A549 (cell line): Measurements from ENCODE around the gene RND2.

ENCODE experiments used
- CHD2 ChIP-seq: fragments of 150-350 bp; IDR thresholded peaks from 2 replicates; pipeline ENCODE4 v1.6.1; 2014; ENCODE audit warnings: low read length; ENCODE audit not compliant: partially characterized antibody
- ELK1 ChIP-seq: fragments of 150-350 bp; IDR thresholded peaks from 2 replicates; pipeline ENCODE4 v1.6.1; 2014; ENCODE audit warnings: low read depth, mild to moderate bottlenecking, low read length
- RCOR1 ChIP-seq: fragments of 150-350 bp; IDR thresholded peaks from 2 replicates; pipeline ENCODE4 v1.6.1; 2014; ENCODE audit warnings: antibody characterized with exemption, low read length, low read depth
- REST ChIP-seq: fragments of 200-600 bp; sonication (generic); IDR thresholded peaks from 2 replicates; pipeline ENCODE4 v1.6.1; 2016; ENCODE audit warnings: antibody characterized with exemption, mild to moderate bottlenecking, moderate library complexity
- RFX5 ChIP-seq: fragments of 450-650 bp; IDR thresholded peaks from 2 replicates; pipeline ENCODE4 v1.7.1; 2014; ENCODE audit warnings: antibody characterized with exemption, mild to moderate bottlenecking, moderate library complexity
- ZFP36 ChIP-seq: fragments of 450-650 bp; IDR thresholded peaks from 2 replicates; pipeline ENCODE4 v1.6.1; 2014; ENCODE audit warnings: borderline replicate concordance; ENCODE audit not compliant: partially characterized antibody

DNA sequence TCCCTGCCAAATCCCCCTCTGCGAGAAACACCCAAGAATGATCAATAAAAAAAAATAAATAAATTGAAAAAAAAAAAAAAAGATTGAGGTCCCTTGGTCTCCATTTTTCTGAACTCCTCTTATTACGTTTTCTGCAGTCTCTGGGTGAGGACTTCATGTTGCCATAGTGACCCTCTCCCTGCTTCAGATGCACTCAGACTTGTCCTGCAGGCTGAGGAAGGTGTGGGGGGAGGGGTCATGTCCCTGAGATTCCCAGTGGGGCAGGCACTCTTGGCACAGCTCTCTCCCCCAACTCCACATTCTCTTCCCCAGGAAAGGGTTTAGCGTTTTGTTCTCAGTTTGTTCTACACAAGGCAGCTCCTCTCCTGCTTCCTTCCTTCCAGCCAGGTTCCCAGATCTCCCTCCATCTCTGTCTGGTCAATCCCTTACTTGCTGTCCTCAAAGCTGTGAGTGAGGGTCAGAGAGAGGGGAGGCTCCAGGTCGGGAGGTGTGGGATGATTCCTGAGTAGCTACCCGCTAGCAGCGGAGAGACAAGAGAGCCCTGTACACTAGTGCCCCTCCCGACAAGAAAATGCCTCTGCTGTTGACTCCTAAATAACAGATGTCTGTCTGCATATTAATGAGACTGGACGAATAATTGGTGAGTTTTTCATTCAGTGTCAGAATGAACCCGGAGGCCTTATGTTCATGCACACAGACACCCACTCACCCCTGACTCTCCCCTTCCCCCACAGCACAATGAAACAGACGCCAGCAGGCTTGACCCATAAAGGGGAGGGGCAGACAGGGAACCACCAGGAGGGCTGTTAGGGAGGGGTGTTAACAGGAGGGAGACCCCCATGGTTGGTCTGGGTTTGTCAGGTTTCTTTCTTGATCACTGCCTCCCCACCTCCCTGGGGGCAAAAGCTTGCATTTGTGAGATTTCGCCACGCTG lies 9.2 kb downstream of the RND2 start:
- TF ChIP-seq ELK1 (no peak), ZFP36 (no peak), REST (no peak), RCOR1 (no peak), RFX5 (no peak), CHD2 (no peak)
